Calu3 (cell line): ENCODE data around the gene FBXO45. TPM values are rescaled to one million over a fixed set of nuclear protein-coding genes. Genes with fewer than 3 reads are reported as not detected.

Experiments used
- BruUV-seq: library from RNA; stranded (reverse); fragments of 400-500 nt; replicated peaks from 2 replicates; lab custom pipeline; 2021; lab: Mats Ljungman, UMichigan
- CTCF ChIA-PET: fragments of 300-600 bp; sonication (Branson Sonifier 250); formaldehyde crosslinking; loops from one replicate; lab custom pipeline; 2022; ENCODE audit warnings: antibody characterized with exemption; lab: Charles Lee
- DNase-seq: peaks from one replicate; pipeline ENCODE4 v3.0.0; 2022
- H3K27ac Mint-ChIP-seq: one replicate; pipeline ENCODE4 v1.8.0; 2022; ENCODE audit warnings: mixed read lengths; ENCODE audit not compliant: unreplicated experiment
- H3K27me3 Mint-ChIP-seq: one replicate; pipeline ENCODE4 v1.8.0; 2022; ENCODE audit warnings: mixed read lengths; ENCODE audit not compliant: unreplicated experiment
- H3K36me3 Mint-ChIP-seq: one replicate; pipeline ENCODE4 v1.8.0; 2022; ENCODE audit warnings: mild to moderate bottlenecking, moderate library complexity, mixed read lengths; ENCODE audit not compliant: insufficient read depth, unreplicated experiment
- H3K4me1 Mint-ChIP-seq: one replicate; pipeline ENCODE4 v1.8.0; 2022; ENCODE audit warnings: mild to moderate bottlenecking, low read depth, mixed read lengths; ENCODE audit not compliant: unreplicated experiment
- H3K4me3 Mint-ChIP-seq: one replicate; pipeline ENCODE4 v1.8.0; 2022; ENCODE audit warnings: mild to moderate bottlenecking, low read depth, moderate library complexity, mixed read lengths; ENCODE audit not compliant: unreplicated experiment
- H3K9me3 Mint-ChIP-seq: one replicate; pipeline ENCODE4 v1.8.0; 2022; ENCODE audit warnings: low read depth, mixed read lengths; ENCODE audit not compliant: unreplicated experiment
- CTCF ChIP-seq: fragments of 200-600 bp; IDR thresholded peaks from one replicate; pipeline ENCODE4 v1.8.0; 2022; ENCODE audit warnings: antibody characterized with exemption; ENCODE audit not compliant: unreplicated experiment
- intact Hi-C: fragments of 100-400 bp; cut with micrococcal nuclease; formaldehyde crosslinking; loops from one replicate; pipeline ENCODE4 v1.10.0; 2022; ENCODE audit not compliant: unreplicated experiment
- total RNA-seq: library from RNA; stranded (reverse); gene quantifications from 2 replicates; pipeline ENCODE4 v1.2.3, GENCODE V29; 2022

The FBXO45 gene
- total RNA-seq, 1 experiment from 2014 or later, result 10.8 TPM

GRCh38 chr3:196531418-196531817 lies 37.0 kb upstream of the FBXO45 start:
- DNase-seq, result no peak

GRCh38 chr3:196533260-196533681 lies 35.2 kb upstream of the FBXO45 start:
- Mint-ChIP-seq H3K9me3 (peaks cover 5% of the 10 kb centered on the region), H3K27me3 (no peaks in the 10 kb centered on the region), H3K4me1 (no peaks in the 10 kb centered on the region), H3K4me3 (no peak overlapping the region), H3K27ac (no peak overlapping the region), H3K36me3 (peaks cover 7% of the 10 kb centered on the region)
- BruUV-seq, result no TSS peak
- DNase-seq, result no peak
- no peak for TF ChIP-seq CTCF
- CTCF ChIA-PET, result no interaction called here
- intact Hi-C loops, result no loop called here

More at GRCh38 chr3:196531418-196531817, 37.0 kb upstream of the FBXO45 start:
- CTCF ChIA-PET, result no interaction called here
- intact Hi-C loops, result no loop called here
- Mint-ChIP-seq H3K4me3 (no peak overlapping the region), H3K4me1 (no peaks in the 10 kb centered on the region), H3K27ac (no peak overlapping the region), H3K27me3 (no peaks in the 10 kb centered on the region), H3K36me3 (peaks cover 7% of the 10 kb centered on the region), H3K9me3 (peaks cover 5% of the 10 kb centered on the region)
- BruUV-seq, result no TSS peak
- no peak for TF ChIP-seq CTCF

- intact Hi-C loops, result no loop called here
- DNase-seq, result peak; percentile 53
- CTCF ChIA-PET, result no interaction called here
- H3K36me3 Mint-ChIP-seq, result no peaks in the 10 kb centered on the region
- H3K27ac Mint-ChIP-seq, result no peak overlapping the region
- H3K4me3 Mint-ChIP-seq, result no peak overlapping the region
- TF ChIP-seq CTCF, result peak; percentile 76
- no peaks in the 10 kb centered on the region for H3K9me3 Mint-ChIP-seq
- no peaks in the 10 kb centered on the region for H3K4me1 Mint-ChIP-seq
- no TSS peak for BruUV-seq
- H3K27me3 Mint-ChIP-seq, result no peaks in the 10 kb centered on the region
Measured at GRCh38 chr3:196537319-196537984, 31.0 kb upstream of the FBXO45 start.

- Mint-ChIP-seq H3K4me1 (no peaks in the 10 kb centered on the region), H3K36me3 (no peaks in the 10 kb centered on the region), H3K27ac (no peak overlapping the region), H3K4me3 (no peak overlapping the region), H3K27me3 (peaks cover 13% of the 10 kb centered on the region), H3K9me3 (no peaks in the 10 kb centered on the region)
- intact Hi-C loops, result no loop called here
- DNase-seq, result no peak
- CTCF ChIA-PET, result interaction anchor here (0.5 kb wide), 1 partner anchor 573 kb away, joined by 4 read pairs; no protein-coding TSS in a partner anchor
- TF ChIP-seq CTCF, result no peak
- BruUV-seq, result no TSS peak
Measured at GRCh38 chr3:196541684-196542445, 26.6 kb upstream of the FBXO45 start.
